ENCODE results near the gene SEH1L. TPM values are rescaled to one million over a fixed set of nuclear protein-coding genes. Genes with fewer than 3 reads are reported as not detected.

The SEH1L gene
- total and polyA plus RNA-seq, 10 of the 15 experiments (the other 5 are each of a cell fraction or from before 2014, with no cell fraction given) = 27.5 to 109 (median 52.8) TPM

DNA sequence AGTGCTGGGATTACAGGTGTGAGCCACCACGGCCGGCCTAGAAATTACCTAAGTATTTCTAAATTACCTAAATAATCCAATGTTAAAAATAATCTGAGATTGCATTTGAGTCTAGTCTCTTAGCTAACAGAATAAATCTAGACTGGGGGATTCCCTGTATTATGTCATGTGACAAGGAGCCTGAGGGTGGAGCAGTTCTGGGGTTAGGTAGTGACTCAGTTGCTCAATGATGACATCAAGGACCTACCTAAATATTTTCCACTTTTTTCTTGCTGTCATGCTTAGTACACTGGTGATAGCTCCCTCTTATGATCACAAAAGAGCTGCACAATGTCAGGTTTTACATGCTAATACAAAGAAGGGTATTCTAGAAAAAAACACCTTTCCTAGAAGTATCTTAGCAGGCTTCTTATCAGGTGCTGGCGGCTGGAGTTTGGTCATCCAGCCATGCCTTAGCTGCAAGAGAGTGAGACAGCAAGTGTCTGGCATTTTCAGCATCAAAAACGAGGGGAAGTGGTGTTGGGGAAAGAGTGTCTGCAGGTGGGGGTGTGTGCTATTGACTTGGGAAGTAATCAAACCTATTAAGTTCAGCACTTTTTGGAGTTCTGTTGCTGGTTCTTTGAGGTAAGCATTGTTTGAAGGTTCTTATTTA lies 25.9 kb downstream of the SEH1L start (continued):
- TF ChIP-seq, protein P1, sequence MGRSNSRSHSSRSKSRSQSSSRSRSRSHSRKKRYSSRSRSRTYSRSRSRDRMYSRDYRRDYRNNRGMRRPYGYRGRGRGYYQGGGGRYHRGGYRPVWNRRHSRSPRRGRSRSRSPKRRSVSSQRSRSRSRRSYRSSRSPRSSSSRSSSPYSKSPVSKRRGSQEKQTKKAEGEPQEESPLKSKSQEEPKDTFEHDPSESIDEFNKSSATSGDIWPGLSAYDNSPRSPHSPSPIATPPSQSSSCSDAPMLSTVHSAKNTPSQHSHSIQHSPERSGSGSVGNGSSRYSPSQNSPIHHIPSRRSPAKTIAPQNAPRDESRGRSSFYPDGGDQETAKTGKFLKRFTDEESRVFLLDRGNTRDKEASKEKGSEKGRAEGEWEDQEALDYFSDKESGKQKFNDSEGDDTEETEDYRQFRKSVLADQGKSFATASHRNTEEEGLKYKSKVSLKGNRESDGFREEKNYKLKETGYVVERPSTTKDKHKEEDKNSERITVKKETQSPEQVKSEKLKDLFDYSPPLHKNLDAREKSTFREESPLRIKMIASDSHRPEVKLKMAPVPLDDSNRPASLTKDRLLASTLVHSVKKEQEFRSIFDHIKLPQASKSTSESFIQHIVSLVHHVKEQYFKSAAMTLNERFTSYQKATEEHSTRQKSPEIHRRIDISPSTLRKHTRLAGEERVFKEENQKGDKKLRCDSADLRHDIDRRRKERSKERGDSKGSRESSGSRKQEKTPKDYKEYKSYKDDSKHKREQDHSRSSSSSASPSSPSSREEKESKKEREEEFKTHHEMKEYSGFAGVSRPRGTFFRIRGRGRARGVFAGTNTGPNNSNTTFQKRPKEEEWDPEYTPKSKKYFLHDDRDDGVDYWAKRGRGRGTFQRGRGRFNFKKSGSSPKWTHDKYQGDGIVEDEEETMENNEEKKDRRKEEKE (IDR thresholded peaks at IDR 0.05) = no peak
- TF ChIP-seq SMAD5 (IDR thresholded peaks at IDR 0.05; ENCODE audit: low read depth) (no peak), RELA (IDR thresholded peaks at IDR 0.05; ENCODE audit: borderline replicate concordance, partially characterized antibody) (no peak), FOS (IDR thresholded peaks at IDR 0.05; ENCODE audit: borderline replicate concordance, extremely low read depth, insufficient read length) (no peak), POU2F2 (IDR thresholded peaks at IDR 0.05; ENCODE audit: borderline replicate concordance, low read depth, low read length) (no peak), NR2F1 (conservative IDR thresholded peaks at IDR 0.05) (no peak), ZNF622 (IDR thresholded peaks at IDR 0.05) (no peak), HCFC1 (IDR thresholded peaks at IDR 0.05; ENCODE audit: low read length) (no peak), CBX5 (IDR thresholded peaks at IDR 0.05; ENCODE audit: low read depth) (no peak), STAT1 (conservative IDR thresholded peaks at IDR 0.05) (no peak), CBFB (IDR thresholded peaks at IDR 0.05; ENCODE audit: low read depth) (no peak)
- TF ChIP-seq, protein P2, sequence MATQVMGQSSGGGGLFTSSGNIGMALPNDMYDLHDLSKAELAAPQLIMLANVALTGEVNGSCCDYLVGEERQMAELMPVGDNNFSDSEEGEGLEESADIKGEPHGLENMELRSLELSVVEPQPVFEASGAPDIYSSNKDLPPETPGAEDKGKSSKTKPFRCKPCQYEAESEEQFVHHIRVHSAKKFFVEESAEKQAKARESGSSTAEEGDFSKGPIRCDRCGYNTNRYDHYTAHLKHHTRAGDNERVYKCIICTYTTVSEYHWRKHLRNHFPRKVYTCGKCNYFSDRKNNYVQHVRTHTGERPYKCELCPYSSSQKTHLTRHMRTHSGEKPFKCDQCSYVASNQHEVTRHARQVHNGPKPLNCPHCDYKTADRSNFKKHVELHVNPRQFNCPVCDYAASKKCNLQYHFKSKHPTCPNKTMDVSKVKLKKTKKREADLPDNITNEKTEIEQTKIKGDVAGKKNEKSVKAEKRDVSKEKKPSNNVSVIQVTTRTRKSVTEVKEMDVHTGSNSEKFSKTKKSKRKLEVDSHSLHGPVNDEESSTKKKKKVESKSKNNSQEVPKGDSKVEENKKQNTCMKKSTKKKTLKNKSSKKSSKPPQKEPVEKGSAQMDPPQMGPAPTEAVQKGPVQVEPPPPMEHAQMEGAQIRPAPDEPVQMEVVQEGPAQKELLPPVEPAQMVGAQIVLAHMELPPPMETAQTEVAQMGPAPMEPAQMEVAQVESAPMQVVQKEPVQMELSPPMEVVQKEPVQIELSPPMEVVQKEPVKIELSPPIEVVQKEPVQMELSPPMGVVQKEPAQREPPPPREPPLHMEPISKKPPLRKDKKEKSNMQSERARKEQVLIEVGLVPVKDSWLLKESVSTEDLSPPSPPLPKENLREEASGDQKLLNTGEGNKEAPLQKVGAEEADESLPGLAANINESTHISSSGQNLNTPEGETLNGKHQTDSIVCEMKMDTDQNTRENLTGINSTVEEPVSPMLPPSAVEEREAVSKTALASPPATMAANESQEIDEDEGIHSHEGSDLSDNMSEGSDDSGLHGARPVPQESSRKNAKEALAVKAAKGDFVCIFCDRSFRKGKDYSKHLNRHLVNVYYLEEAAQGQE (IDR thresholded peaks at IDR 0.05; ENCODE audit: low read depth, low read length) = no peak
- TF ChIP-seq, protein P3, sequence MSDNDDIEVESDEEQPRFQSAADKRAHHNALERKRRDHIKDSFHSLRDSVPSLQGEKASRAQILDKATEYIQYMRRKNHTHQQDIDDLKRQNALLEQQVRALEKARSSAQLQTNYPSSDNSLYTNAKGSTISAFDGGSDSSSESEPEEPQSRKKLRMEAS (IDR thresholded peaks at IDR 0.05; ENCODE audit: low read depth, low read length) = no peak
- TF ChIP-seq, protein P4, sequence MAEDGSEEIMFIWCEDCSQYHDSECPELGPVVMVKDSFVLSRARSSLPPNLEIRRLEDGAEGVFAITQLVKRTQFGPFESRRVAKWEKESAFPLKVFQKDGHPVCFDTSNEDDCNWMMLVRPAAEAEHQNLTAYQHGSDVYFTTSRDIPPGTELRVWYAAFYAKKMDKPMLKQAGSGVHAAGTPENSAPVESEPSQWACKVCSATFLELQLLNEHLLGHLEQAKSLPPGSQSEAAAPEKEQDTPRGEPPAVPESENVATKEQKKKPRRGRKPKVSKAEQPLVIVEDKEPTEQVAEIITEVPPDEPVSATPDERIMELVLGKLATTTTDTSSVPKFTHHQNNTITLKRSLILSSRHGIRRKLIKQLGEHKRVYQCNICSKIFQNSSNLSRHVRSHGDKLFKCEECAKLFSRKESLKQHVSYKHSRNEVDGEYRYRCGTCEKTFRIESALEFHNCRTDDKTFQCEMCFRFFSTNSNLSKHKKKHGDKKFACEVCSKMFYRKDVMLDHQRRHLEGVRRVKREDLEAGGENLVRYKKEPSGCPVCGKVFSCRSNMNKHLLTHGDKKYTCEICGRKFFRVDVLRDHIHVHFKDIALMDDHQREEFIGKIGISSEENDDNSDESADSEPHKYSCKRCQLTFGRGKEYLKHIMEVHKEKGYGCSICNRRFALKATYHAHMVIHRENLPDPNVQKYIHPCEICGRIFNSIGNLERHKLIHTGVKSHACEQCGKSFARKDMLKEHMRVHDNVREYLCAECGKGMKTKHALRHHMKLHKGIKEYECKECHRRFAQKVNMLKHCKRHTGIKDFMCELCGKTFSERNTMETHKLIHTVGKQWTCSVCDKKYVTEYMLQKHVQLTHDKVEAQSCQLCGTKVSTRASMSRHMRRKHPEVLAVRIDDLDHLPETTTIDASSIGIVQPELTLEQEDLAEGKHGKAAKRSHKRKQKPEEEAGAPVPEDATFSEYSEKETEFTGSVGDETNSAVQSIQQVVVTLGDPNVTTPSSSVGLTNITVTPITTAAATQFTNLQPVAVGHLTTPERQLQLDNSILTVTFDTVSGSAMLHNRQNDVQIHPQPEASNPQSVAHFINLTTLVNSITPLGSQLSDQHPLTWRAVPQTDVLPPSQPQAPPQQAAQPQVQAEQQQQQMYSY (CRISPR knock-in tag; IDR thresholded peaks at IDR 0.05) = no peak
